Bronchial epithelial cell (primary cell): ENCODE results near the gene ULBP3. TPM values are rescaled to one million over a fixed set of nuclear protein-coding genes. Genes with fewer than 3 reads are reported as not detected.

Experiments
- DNase-seq: peaks from one replicate; pipeline ENCODE4 v3.0.0-alpha.2; 2010; ENCODE audit warnings: low read depth
- FAIRE-seq: peaks from 2 replicates; lab custom pipeline; 2011; peaks lifted over from hg19 to GRCh38; lab: Jason Lieb, UNC
- H3K27me3 ChIP-seq: 2 replicates; pipeline ENCODE4 v1.5.1; 2011; ENCODE audit warnings: low read length; ENCODE audit not compliant: control insufficient read depth, insufficient read depth
- H3K36me3 ChIP-seq: 2 replicates; pipeline ENCODE4 v1.5.1; 2011; ENCODE audit warnings: low read length; ENCODE audit not compliant: control insufficient read depth, insufficient read depth
- H3K4me3 ChIP-seq: 2 replicates; pipeline ENCODE4 v1.5.1; 2011; ENCODE audit warnings: mild to moderate bottlenecking, low read depth, low read length, control low read depth
- total RNA-seq: library from RNA; depleted of rRNA; stranded (reverse); fragments of >200 nt; gene quantifications from 2 replicates; pipeline ENCODE4 v1.2.1, GENCODE V29; 2014
- TF ChIP-seq, protein P1 (sequence below): IDR thresholded peaks from 2 replicates; pipeline ENCODE4 v1.5.1; 2011; ENCODE audit warnings: mild to moderate bottlenecking, moderate library complexity, low read length, control low read depth, inconsistent platforms; ENCODE audit not compliant: insufficient read depth, severe bottlenecking

Gene ULBP3
- total RNA-seq, 1 donor from 2014 or later, result 11.1 TPM

DNA sequence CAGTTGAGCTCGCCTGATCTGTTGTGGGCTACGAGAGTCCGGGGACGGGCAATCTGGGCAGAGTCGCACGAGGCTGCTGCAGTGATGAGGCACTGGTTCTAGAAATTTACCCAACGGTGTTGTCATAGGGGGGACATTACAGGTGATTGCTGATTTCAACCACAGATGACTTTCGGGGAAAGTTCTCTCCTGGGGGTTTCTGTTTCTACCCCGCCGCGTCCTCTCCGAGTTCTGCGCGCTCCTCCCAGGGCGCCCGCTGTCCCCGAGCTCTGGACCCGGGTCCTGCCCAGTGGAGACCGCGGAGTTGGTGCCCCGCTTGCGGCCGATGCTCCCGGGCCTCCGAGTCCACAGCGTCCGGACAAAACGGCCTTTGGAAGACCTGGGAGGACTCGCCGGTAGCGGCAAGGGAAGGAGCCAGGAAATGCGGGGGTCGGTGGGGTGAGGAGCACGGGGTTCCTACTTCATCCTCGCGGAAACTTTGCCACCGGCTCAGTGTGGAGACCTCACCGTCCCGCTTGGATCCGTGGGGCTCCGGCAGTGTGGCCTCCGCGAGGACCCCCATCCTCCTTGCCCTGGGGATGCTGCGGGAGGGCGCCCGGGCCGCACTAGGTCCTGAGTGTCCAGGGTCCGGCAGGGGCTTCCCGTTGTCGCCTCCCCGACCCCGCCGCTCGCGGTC, 31.3 kb downstream of the ULBP3 start:
- TF ChIP-seq, protein P1, sequence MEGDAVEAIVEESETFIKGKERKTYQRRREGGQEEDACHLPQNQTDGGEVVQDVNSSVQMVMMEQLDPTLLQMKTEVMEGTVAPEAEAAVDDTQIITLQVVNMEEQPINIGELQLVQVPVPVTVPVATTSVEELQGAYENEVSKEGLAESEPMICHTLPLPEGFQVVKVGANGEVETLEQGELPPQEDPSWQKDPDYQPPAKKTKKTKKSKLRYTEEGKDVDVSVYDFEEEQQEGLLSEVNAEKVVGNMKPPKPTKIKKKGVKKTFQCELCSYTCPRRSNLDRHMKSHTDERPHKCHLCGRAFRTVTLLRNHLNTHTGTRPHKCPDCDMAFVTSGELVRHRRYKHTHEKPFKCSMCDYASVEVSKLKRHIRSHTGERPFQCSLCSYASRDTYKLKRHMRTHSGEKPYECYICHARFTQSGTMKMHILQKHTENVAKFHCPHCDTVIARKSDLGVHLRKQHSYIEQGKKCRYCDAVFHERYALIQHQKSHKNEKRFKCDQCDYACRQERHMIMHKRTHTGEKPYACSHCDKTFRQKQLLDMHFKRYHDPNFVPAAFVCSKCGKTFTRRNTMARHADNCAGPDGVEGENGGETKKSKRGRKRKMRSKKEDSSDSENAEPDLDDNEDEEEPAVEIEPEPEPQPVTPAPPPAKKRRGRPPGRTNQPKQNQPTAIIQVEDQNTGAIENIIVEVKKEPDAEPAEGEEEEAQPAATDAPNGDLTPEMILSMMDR, result no peak
- Histone ChIP-seq H3K36me3 (no peaks in the 10 kb centered on the region), H3K4me3 (no peak overlapping the region), H3K27me3 (peaks cover 32% of the 10 kb centered on the region)
- FAIRE-seq (no peak), DNase-seq (no peak)

DNA sequence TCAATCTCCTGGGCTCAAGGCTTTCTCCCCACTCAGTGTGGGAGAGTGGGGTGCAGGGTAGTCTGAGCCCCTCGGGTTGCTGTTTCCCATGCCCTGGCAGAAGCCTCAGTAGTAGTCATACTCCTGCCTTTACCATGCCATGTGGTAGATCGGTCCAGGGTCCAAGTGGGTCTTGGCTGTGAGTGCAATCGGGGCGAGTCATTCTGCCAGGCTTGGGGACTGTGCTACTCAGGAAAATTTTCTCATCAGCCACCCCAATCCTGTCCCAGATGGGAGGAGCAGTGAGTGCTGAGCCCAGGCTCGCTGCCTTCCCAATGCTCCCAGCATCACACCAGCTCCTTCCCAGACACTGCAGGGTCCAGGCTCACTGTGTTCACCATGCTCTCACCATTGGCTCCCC, 32.8 kb downstream of the ULBP3 start:
- Histone ChIP-seq H3K36me3 (no peaks in the 10 kb centered on the region), H3K4me3 (no peak overlapping the region), H3K27me3 (peaks cover 32% of the 10 kb centered on the region)
- FAIRE-seq, result no peak
- no peak for DNase-seq
- TF ChIP-seq, protein P1, result no peak

DNA sequence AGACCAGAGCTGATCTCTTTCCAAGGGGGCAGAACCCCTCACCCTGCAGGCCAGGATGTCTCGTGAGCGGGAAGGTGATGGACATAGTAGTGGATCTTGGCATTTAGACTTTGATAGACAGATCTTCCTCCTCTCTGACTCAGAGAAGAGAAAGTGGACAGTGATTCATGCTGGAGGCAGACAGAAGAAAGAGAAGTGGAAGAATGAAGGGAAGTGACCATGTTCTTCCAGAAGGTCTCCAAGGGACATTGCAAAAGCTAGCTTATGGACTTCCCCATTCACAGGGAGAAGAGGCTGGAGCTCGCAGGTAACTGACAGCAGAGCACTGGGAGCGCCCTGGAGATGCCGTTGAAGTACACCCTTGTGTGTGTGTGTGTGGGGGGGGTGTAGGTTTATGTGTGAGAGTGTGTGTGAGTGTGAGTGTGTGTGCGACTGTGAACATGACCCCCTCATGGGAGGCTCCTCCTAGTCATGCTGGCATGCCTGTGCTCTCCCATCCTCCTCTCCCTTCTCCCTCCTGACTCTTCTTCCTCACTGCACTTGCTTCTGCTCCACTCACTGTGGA, 35.6 kb downstream of the ULBP3 start:
- H3K4me3 ChIP-seq, result no peak overlapping the region
- FAIRE-seq (no peak), DNase-seq (no peak)
- TF ChIP-seq, protein P1, result no peak
- peaks cover 21% of the 10 kb centered on the region for H3K27me3 ChIP-seq
- no peaks in the 10 kb centered on the region for H3K36me3 ChIP-seq

DNA sequence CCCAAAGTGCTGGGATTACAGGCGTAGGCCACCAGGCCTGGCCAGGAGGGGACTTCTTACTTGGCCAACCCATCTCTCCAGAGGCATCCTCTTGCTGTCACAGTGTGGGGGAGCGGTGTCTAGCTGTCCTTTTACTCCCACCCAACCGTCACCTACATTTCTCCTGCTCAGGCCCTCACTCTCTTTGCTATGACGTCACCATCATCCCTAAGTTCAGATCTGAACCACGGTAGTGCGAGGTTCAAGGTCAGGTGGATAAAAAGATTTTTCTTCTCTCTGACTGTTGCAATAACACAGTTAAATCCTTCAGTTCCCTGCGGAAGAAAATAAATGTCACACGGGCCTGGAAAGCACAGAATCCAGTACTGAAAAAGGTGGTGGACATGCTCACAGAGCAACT, 36.3 kb downstream of the ULBP3 start:
- no peak for FAIRE-seq

DNA sequence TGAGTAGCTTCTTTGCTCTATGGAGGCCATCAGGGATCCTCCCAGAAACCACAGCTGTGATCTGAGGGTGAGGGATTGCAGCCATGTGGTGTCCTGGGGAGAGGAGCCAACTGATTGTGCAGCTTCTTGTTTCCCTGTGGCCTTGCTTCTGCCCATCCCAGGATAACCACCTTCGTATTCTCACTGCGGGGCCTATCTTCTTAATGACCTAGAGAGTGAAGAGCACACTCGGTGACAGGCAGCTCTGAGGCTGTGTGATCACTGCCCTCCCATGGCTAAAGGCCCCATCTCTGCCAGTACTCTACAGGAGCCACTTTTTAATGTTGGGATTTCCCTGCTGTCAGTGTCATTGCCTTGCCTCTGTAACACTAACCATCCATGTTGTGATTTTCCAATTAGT, 38.3 kb downstream of the ULBP3 start:
- TF ChIP-seq, protein P1, result no peak
- Histone ChIP-seq H3K27me3 (no peaks in the 10 kb centered on the region), H3K36me3 (no peaks in the 10 kb centered on the region), H3K4me3 (no peak overlapping the region)
- no peak for DNase-seq
- no peak for FAIRE-seq

More for the DNA sequence above, 36.3 kb downstream of the ULBP3 start:
- H3K36me3 ChIP-seq, result no peaks in the 10 kb centered on the region
- no peak for DNase-seq
- no peak overlapping the region for H3K4me3 ChIP-seq
- TF ChIP-seq, protein P1, result no peak
- H3K27me3 ChIP-seq, result peaks cover 16% of the 10 kb centered on the region
